NCI-H345 (cell line): ENCODE data around the gene OTUD6A.
A peak's percentile ranks its signal among the peaks of the same experiment; 100 is the strongest.

ENCODE experiments used
- DNase-seq: peaks from one replicate; lab custom pipeline; 2025; lab: John Stamatoyannopoulos, UW

The OTUD6A gene

DNA sequence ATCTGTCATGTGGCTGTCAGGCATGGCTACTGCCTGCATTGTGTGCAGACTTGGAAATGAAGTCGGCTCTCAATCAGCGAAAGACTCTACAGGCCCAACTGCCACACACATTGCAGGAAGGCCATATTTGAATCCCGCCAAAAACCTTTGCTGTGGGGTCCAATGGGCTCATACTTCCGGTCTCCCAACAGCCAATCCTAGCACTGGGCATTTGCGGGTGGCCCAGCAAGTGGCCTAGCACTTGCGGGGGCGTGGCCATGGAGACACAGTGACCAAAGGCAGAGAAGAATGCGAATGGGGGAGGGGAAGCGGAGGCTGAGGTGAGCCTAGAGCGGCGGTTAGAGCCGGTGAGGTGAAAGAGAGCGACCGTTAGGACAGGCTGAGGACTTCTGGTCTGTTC is at the start of gene OTUD6A:
Gene OTUD6A (plus strand): TSS at position 382 of the 400 bp plus-strand sequence. CDS start 68 bp downstream, outside the sequence.
- DNase-seq: no peak

DNA sequence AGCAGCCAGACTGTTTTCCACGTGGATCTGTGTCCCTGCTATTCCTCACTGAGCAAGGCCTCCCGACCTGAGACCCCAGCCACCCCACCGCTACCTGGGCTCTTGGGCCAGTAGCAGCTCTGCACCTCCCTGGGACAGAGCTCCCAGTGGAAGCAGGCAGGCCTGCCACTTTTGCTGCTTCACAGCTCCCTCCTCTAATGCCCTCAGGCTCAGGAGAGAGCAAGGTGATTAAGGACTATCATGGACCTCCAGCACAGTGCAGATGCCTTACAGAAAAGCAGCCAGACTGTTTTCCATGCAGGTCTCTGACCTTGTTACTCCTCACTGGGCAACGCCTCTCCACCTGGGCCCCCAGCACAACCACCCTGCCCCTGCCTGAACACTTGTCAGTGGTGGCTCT is 49.5 kb upstream of the OTUD6A start:
- no peak for DNase-seq

GRCh38 chrX:70013466-70014381 is 48.5 kb upstream of the OTUD6A start:
- no peak for DNase-seq

DNA sequence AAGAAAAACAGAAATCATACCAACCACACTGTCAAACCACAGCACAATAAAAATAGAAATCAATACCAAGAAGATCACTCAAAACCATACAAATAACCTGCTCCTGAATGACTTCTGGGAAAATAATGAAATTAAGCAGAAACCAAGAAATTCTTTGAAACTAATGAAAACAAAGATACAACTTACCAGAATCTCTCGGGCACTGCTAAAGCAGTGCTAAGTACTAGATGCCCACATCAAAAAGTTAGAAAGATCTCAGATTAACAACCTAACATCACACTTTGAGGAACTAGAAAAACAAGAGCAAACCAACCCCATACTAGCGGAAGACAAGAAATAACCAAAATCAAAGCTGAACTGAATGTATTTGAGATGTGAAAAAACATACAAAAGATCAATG is 45.7 kb upstream of the OTUD6A start:
- no peak for DNase-seq

- no peak for DNase-seq
These were observed 39.6 kb upstream of the OTUD6A start for GRCh38 chrX:70022616-70023015.

- DNase-seq: no peak
These were observed 36.8 kb upstream of the OTUD6A start for GRCh38 chrX:70025464-70025863.

DNA sequence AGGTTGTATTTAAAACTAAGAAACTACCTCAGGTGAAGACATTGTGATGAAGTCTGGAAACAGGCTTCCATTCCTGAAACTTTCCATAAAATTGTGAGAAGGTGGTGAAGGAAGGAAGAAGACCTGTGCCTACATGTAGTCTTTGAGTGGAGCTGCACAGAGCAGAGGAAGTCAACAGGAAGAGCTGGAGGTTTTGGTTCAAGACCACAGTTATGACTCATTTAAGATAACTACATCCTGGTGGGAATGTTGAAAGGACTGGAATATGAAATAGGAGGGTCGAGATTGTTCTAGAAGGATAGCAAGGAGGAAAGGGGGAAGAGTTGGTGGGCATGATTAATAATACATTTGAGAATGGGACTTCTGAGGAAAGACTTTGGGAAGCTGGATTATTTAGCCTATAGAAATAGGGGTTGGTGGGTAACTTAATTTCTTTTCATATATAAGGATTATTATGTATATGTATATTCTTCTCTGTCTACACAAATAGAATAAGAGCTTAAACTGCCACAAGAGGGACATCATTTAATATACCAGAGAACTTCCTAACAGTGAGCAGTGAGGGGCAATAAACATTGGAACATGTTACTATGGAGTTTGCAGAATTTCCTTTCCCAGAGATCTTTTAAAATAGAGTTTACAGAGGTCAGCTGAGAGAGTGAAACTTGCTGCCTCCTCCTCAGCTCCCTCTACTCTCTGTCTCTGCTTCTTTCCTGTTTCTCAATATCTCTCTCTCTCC is 36.0 kb upstream of the OTUD6A start:
- DNase-seq: no peak

DNA sequence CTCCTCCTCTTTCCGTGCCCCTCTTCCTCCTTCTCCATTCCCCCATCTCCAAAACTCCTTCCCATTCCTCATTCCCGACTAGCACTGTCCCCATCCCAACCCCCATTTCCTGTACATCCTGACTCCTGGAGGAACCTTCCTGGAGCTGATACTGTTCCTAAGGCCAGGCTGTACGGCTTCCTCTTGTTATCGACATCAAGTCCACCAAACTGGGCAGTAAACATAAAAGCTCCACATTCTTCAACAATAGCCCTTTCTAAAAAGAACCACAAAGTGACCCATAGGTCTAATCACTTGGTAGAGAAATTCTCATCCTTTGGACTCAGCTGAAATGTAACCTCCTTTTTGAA is 35.4 kb upstream of the OTUD6A start:
- DNase-seq: no peak

GRCh38 chrX:70029863-70030262 is 32.4 kb upstream of the OTUD6A start:
- no peak for DNase-seq

GRCh38 chrX:70030301-70030767 is 31.9 kb upstream of the OTUD6A start:
- DNase-seq: peak; percentile 14

DNA sequence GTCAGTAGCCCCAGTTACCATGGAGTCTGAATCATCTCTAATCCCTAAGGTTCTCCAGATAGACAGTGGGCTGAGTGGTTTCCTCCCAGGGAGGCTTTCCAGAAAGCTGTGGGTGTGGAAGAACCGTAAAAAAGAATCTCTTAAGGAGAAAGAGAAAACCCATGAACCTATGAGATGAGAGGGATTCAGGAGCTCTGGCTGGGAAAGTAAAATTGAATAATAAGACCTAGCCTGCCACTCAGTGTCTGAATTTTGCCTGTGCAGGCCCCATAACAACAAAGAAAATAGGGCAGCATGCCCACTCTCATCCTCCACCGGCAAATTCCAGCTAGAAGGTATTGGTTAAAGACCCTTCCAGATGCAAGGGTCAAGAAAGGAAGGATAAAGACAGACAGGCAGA is 29.5 kb upstream of the OTUD6A start:
- no peak for DNase-seq

GRCh38 chrX:70033348-70034051 is 28.8 kb upstream of the OTUD6A start:
- DNase-seq: peak; percentile 14

DNA sequence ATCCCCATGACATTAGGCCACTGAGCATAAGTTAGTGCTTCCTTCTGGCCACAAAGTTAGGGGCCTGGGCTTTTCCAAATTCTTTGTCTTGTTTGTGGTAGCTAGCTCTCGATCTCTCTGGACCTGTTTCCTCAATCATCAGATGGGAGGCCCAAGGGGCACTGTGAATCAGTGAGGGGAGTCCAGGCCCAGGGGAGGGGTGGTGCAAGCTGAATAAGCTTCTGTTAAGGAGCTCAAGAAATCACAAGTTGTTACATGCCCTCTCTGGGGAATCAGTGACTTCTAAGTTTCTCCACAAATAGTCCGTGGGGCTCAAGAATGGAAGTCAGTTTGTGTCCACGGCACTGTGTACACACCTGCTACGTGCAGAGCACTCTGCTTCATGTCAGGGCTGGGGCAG is 27.6 kb upstream of the OTUD6A start:
- no peak for DNase-seq

GRCh38 chrX:70038515-70038914 is 23.7 kb upstream of the OTUD6A start:
- DNase-seq: no peak

DNA sequence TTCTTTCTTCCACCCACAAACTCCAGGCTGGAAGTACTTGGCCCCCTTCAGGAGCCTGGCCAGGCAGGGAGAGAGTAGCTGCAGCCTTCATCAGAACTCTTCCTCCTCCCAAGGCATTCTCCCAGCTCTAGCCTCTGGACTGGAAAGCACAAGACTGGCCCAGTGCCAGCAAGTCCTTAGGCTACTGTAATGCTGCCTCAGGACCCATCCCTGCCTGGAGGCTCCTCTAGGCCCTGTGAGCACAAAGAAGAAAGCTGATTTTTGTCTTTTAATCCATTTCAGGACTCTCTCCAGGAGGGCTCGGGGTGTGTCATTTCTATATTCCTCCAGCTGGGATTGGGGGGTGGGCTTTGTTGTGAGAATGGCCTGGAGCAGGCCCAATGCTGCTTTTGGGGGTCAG is 23.3 kb upstream of the OTUD6A start:
- DNase-seq: no peak

DNA sequence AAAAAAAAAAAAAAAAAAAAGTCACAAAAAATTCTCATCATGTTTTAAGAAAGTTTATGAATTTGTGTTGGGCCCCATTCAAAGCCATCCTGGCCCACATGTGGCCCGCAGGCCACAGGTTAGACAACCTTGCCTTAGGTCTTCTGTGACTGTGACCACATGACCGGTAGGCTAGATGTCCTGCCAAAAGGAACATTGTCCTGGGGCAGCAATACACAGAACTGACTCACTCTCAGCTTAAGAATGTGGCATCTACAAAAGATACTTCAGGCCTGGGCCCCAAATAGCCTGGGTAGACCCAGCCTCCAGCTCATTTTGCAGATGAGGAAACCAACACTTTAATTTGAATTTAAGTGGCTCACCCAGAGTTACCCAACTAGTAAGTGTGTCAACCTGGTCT is 22.5 kb upstream of the OTUD6A start:
- no peak for DNase-seq

GRCh38 chrX:70041993-70042392 is 20.3 kb upstream of the OTUD6A start:
- no peak for DNase-seq

DNA sequence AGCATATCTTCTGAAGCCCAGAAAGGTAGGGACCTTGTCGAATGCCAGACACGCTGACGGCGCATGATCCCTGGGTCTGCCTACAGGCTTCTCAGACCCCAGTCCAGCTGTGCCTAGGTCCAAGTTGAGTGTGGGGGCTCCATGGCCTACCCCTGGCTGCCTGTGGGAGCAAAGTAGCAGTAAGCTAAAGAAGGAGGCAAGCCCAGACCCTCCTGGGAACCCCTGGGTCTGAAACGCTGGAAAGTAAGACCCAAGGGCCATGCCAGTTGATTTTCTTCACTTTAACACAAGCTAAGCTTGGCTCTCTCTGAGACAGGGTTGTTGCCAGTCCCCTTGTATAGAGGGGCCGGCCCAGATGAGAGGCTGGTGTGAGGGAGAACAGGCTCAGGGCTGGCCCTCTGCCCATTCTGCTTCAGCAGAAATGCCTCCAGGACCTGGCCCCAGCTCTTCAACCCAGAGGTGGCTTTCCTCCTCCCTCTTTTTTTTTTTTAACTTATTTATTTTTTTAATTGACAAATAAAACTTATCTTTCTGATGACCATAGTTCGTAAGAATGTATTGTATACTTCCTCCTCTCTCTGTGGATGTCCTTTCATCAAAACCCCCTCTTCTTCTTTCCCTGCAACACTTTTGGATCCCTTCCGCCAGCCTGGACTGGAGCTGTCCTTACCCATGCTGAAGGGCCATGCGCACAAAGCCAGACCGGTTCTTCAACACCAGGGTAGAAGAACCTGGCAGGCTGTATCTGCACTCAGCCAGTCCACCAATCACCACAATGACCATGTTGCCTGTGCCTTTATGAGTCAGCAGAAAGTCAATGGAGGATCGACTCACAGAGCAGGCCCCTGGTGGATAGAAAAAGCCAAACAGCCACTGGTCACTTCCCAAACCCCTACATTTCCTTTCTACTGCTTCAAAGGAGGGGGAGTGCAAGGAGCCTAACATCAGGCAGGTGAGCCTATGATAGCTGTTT is 19.6 kb upstream of the OTUD6A start:
- DNase-seq: no peak

GRCh38 chrX:70043685-70044084 is 18.6 kb upstream of the OTUD6A start:
- no peak for DNase-seq

GRCh38 chrX:70044541-70045245 is 17.6 kb upstream of the OTUD6A start:
- no peak for DNase-seq

GRCh38 chrX:70046978-70047377 is 15.3 kb upstream of the OTUD6A start:
- DNase-seq: no peak
